Adipose tissue (tissue), 3 donors: ENCODE measurements around the gene TOR2A. TPM values are rescaled to one million over a fixed set of nuclear protein-coding genes. Genes with fewer than 3 reads are reported as not detected.
"Not testable (repeated sequence)": the region's sequence is repeated elsewhere in the genome, so short reads cannot be mapped to it uniquely, and the experiment has no call there.

Experiments
- H3K27ac ChIP-seq: one replicate; pipeline ENCODE4 v1.5.1; 2013; ENCODE audit warnings: low read depth, low read length
- WGBS, 3 donors: extraction: QIAGEN DNeasy Blood & Tissue Kit; methylation state at CpG; one replicate each; pipeline ENCODE4 v1.1.7; 2013; 5-methylcytosine and 5-hydroxymethylcytosine counted together
- polyA plus RNA-seq, 3 donors: library from polyadenylated mRNA; stranded (reverse); fragments of 200-250 nt; gene quantifications; one replicate each; pipeline ENCODE4 v1.2.3, GENCODE V29; 2013
- donor health status: healthy with polysubstance abuse.
- donor health status: Bipolar disorder and iron deficiency.
- donor health status: healthy.

TOR2A gene
- polyA plus RNA-seq, 3 donors, result 9.6 to 12.8 (median 10.6) TPM

- no peak overlapping the region for H3K27ac ChIP-seq
- WGBS, 3 donors, result 28 to 44% (median 32%) methylated on average over 3 of the region's 3 CpGs
Measured at GRCh38 chr9:127770583-127770904, 35.5 kb upstream of the TOR2A start.

GRCh38 chr9:127769929-127770582 is 35.0 kb upstream of the TOR2A start:
- 37 to 71% (median 44%) methylated on average over 4 of the region's 4 CpGs for WGBS, 3 donors
- H3K27ac ChIP-seq, result peak overlapping the region; percentile 3

- WGBS, 3 donors, result 65 to 84% (median 84%) methylated on average over 5 of the region's 5 CpGs
- no peak overlapping the region for H3K27ac ChIP-seq
Measured at GRCh38 chr9:127769101-127769500, 34.0 kb upstream of the TOR2A start.

- WGBS, 3 donors, result 46 to 75% (median 50%) methylated on average over 7 to 8 of the region's 8 CpGs
- H3K27ac ChIP-seq, result no peak overlapping the region
Measured at GRCh38 chr9:127768698-127769097, 33.6 kb upstream of the TOR2A start.

GRCh38 chr9:127767909-127768331 is 32.8 kb upstream of the TOR2A start:
- WGBS, 3 donors, result 40 to 46% (median 45%) methylated on average over 13 of the region's 13 CpGs

GRCh38 chr9:127767410-127767809 is 32.3 kb upstream of the TOR2A start:
- WGBS, 3 donors, result 44 to 75% (median 52%) methylated on average over 3 of the region's 3 CpGs
- no peak overlapping the region for H3K27ac ChIP-seq

More at GRCh38 chr9:127767909-127768331, 32.8 kb upstream of the TOR2A start:
- peak overlapping the region; percentile 35 for H3K27ac ChIP-seq

GRCh38 chr9:127765418-127765817 is 30.3 kb upstream of the TOR2A start:
- H3K27ac ChIP-seq, result no peak overlapping the region
- 71 to 94% (median 73%) methylated on average over 1 of the region's 1 CpG for WGBS, 3 donors

GRCh38 chr9:127763918-127764384 is 28.9 kb upstream of the TOR2A start:
- H3K27ac ChIP-seq, result no peak overlapping the region
- WGBS, 3 donors, result 40 to 57% (median 48%) methylated on average over 7 of the region's 7 CpGs

GRCh38 chr9:127762111-127762676 is 27.1 kb upstream of the TOR2A start:
- no peak overlapping the region for H3K27ac ChIP-seq
- WGBS, 3 donors, result 23 to 47% (median 26%) methylated on average over 16 of the region's 16 CpGs

- H3K27ac ChIP-seq, result no peak overlapping the region
- WGBS, 3 donors, result 49 to 72% (median 65%) methylated on average over 5 of the region's 5 CpGs
Measured at GRCh38 chr9:127761491-127761956, 26.4 kb upstream of the TOR2A start.

GRCh38 chr9:127761061-127761460 is 26.0 kb upstream of the TOR2A start:
- WGBS, 3 donors, result 77 to 85% (median 77%) methylated on average over 5 of the region's 5 CpGs
- no peak overlapping the region for H3K27ac ChIP-seq

- WGBS, 3 donors, result 83 to 89% (median 85%) methylated on average over 5 of the region's 5 CpGs
- H3K27ac ChIP-seq, result no peak overlapping the region
Measured at GRCh38 chr9:127758843-127759242, 23.7 kb upstream of the TOR2A start.

- H3K27ac ChIP-seq, result not testable (repeated sequence)
- 71 to 88% (median 87%) methylated on average over 11 of the region's 11 CpGs for WGBS, 3 donors
Measured at GRCh38 chr9:127756776-127757175, 21.7 kb upstream of the TOR2A start.

- no peak overlapping the region for H3K27ac ChIP-seq
- 90 to 97% (median 93%) methylated on average over 3 of the region's 3 CpGs for WGBS, 3 donors
Measured at GRCh38 chr9:127756233-127756632, 21.1 kb upstream of the TOR2A start.

GRCh38 chr9:127755061-127756060 is 20.3 kb upstream of the TOR2A start:
- 24 to 54% (median 51%) methylated on average over 35 to 61 of the region's 61 CpGs for WGBS, 3 donors
- no peak overlapping the region for H3K27ac ChIP-seq

- 17 to 63% (median 53%) methylated on average over 58 to 86 of the region's 86 CpGs for WGBS, 3 donors
- H3K27ac ChIP-seq, result no peak overlapping the region
Measured at GRCh38 chr9:127754099-127755060, 19.3 kb upstream of the TOR2A start.

GRCh38 chr9:127753622-127754021 is 18.5 kb upstream of the TOR2A start:
- H3K27ac ChIP-seq, result no peak overlapping the region
- WGBS, 3 donors, result 55 to 82% (median 69%) methylated on average over 8 of the region's 8 CpGs

- no peak overlapping the region for H3K27ac ChIP-seq
- WGBS, 3 donors, result 72 to 84% (median 83%) methylated on average over 8 of the region's 8 CpGs
Measured at GRCh38 chr9:127753148-127753547, 18.1 kb upstream of the TOR2A start.
